Stomach (tissue), 9 donors: Measurements from ENCODE around the gene CYREN. TPM values are rescaled to one million over a fixed set of nuclear protein-coding genes. Genes with fewer than 3 reads are reported as not detected.
A peak's percentile ranks its signal among the peaks of the same experiment; 100 is the strongest.

Experiments used
- DNase-seq, 2 donors: peaks; one replicate each; pipeline versions ENCODE4 v3.0.0 to v3.0.0-alpha.2; 2013 to 2019
- H3K27ac ChIP-seq, 5 donors: fragments of 200-600 bp in 4 of 5; sonication (generic) in 4 of 5; one replicate each; pipeline ENCODE4 v1.5.1; 2013 to 2019; ENCODE audit warnings: mild to moderate bottlenecking in 1 of 5, moderate library complexity in 1 of 5
- H3K27me3 ChIP-seq, 3 donors: fragments of 200-600 bp; sonication (generic); one replicate each; pipeline ENCODE4 v1.5.1; 2017 to 2019; ENCODE audit warnings: mixed run types in 1 of 3
- H3K36me3 ChIP-seq, 4 donors: fragments of 200-600 bp; sonication (generic); 1 replicate in 3 of 4; 2 replicates in 1 of 4; pipeline ENCODE4 v1.5.1; 2016 to 2019
- H3K4me1 ChIP-seq, 4 donors: fragments of 200-600 bp; sonication (generic); one replicate each; pipeline ENCODE4 v1.5.1; 2016 to 2019
- H3K4me3 ChIP-seq, 4 donors: fragments of 200-600 bp; sonication (generic) in 3 of 4; one replicate each; pipeline ENCODE4 v1.5.1; 2016 to 2019; ENCODE audit warnings: mild to moderate bottlenecking in 1 of 4
- H3K9me3 ChIP-seq, 4 donors: fragments of 200-600 bp; sonication (generic); one replicate each; pipeline ENCODE4 v1.5.1; 2016 to 2019
- CTCF ChIP-seq, 7 experiments: fragments of 450-650 bp in 4 of 7; fragments of 200-600 bp in 3 of 7; sonication (generic) in 3 of 7; IDR thresholded peaks; one replicate each; pipeline ENCODE4 v1.5.1; 2016 to 2019; ENCODE audit warnings: antibody characterized with exemption in 7 of 7, control low read depth in 2 of 7, mild to moderate bottlenecking in 1 of 7
- EP300 ChIP-seq: sonication (generic); formaldehyde crosslinking; IDR thresholded peaks from one replicate; pipeline ENCODE4 v1.6.1; 2017; ENCODE audit warnings: antibody characterized with exemption
- POLR2A ChIP-seq, 4 donors: fragments of 450-650 bp; IDR thresholded peaks; one replicate each; pipeline ENCODE4 v1.6.1; 2016; ENCODE audit warnings: antibody characterized with exemption in 4 of 4, control low read depth in 2 of 4, mild to moderate bottlenecking in 1 of 4, moderate library complexity in 1 of 4
- POLR2AphosphoS5 ChIP-seq, 3 donors: sonication (generic); formaldehyde crosslinking; IDR thresholded peaks; one replicate each; pipeline ENCODE4 v1.6.1; 2016; ENCODE audit warnings: antibody characterized with exemption in 3 of 3
- WGBS, 5 donors: extraction: QIAGEN DNeasy Blood & Tissue Kit in 3 of 5; methylation state at CpG; one replicate each; pipeline versions ENCODE4 v1.1.5 to v1.1.7; 2013 to 2018; 5-methylcytosine and 5-hydroxymethylcytosine counted together
- intact Hi-C: fragments of 100-400 bp; cut with DNase I; formaldehyde crosslinking; loops from one replicate; pipeline ENCODE4 v1.15.1; 2023; ENCODE audit warnings: low total_unique reads
- polyA plus RNA-seq, 3 donors: library from polyadenylated mRNA; stranded (reverse); fragments of 200-250 nt; gene quantifications; one replicate each; pipeline ENCODE4 v1.2.3, GENCODE V29; 2013
- total RNA-seq, 5 donors: library from RNA; depleted of rRNA; stranded (reverse); fragments of >200 nt; gene quantifications; one replicate each; pipeline versions ENCODE4 v1.1.0 to v1.2.3, GENCODE V29; 2014 to 2016
- donor health status: healthy with polysubstance abuse.
- donor health status: Bipolar disorder and iron deficiency.
- donor health status: healthy.

The CYREN gene
- total and polyA plus RNA-seq, 8 donors: 11.1 to 33.0 (median 30.2) TPM

GRCh38 chr7:135190703-135191102, 20.2 kb upstream of the CYREN start:
- TF ChIP-seq EP300 (no peak), CTCF (IDR thresholded peaks at IDR 0.05) (no peak), POLR2AphosphoS5 (IDR thresholded peaks at IDR 0.05) (no peak), POLR2A (IDR thresholded peaks at IDR 0.05) (no peak)
- Histone ChIP-seq H3K9me3 (no peaks in the 10 kb centered on the region), H3K4me1 (peaks cover 5 to 18% (median 14%) of the 10 kb centered on the region in 4 donors), H3K36me3 (peaks cover 50 to 98% (median 94%) of the 10 kb centered on the region in 4 donors), H3K27ac (no peak overlapping the region), H3K27me3 (no peaks in the 10 kb centered on the region), H3K4me3 (no peak overlapping the region)
- intact Hi-C loops: no loop called here
- DNase-seq: no peak

- H3K27me3 ChIP-seq: no peaks in the 10 kb centered on the region
- peaks cover 58 to 98% (median 94%) of the 10 kb centered on the region in 4 donors for H3K36me3 ChIP-seq
- intact Hi-C loops: no loop called here
- H3K9me3 ChIP-seq: no peaks in the 10 kb centered on the region
- H3K4me3 ChIP-seq: no peak overlapping the region
- H3K27ac ChIP-seq: peak overlapping the region; percentile 14 to 75 (median 48)
- DNase-seq: peak in 1 of 2 donors; percentile 9
- H3K4me1 ChIP-seq: peaks cover 5 to 18% (median 14%) of the 10 kb centered on the region in 4 donors
- 75 to 87% (median 83%) methylated on average over 4 of the region's 4 CpGs for WGBS, 5 donors
- TF ChIP-seq EP300 (no peak), CTCF (IDR thresholded peaks at IDR 0.05) (no peak), POLR2A (IDR thresholded peaks at IDR 0.05) (no peak), POLR2AphosphoS5 (IDR thresholded peaks at IDR 0.05) (no peak)
These were observed 19.5 kb upstream of the CYREN start for GRCh38 chr7:135189961-135190360.

- Histone ChIP-seq H3K4me3 (no peak overlapping the region), H3K27me3 (no peaks in the 10 kb centered on the region), H3K4me1 (peaks cover 5 to 18% (median 14%) of the 10 kb centered on the region in 4 donors), H3K9me3 (no peaks in the 10 kb centered on the region), H3K36me3 (peaks cover 57 to 98% (median 94%) of the 10 kb centered on the region in 4 donors), H3K27ac (peak overlapping the region; percentile 41 to 63 (median 49))
- DNase-seq: peak in 1 of 2 donors; percentile 72
- TF ChIP-seq POLR2AphosphoS5 (IDR thresholded peaks at IDR 0.05): peak in 1 of 3 donors; percentile 52
- TF ChIP-seq EP300: no peak
- TF ChIP-seq CTCF (IDR thresholded peaks at IDR 0.05): no peak
- WGBS, 5 donors: 40 to 73% (median 45%) methylated on average over 6 of the region's 6 CpGs
- intact Hi-C loops: no loop called here
These were observed 18.7 kb upstream of the CYREN start for GRCh38 chr7:135189221-135189662.

GRCh38 chr7:135188298-135188984, 17.9 kb upstream of the CYREN start:
- no peak for TF ChIP-seq EP300
- TF ChIP-seq POLR2AphosphoS5 (IDR thresholded peaks at IDR 0.05): no peak
- TF ChIP-seq POLR2A (IDR thresholded peaks at IDR 0.05): no peak
- TF ChIP-seq CTCF (IDR thresholded peaks at IDR 0.05): no peak
- Histone ChIP-seq H3K9me3 (peaks cover 0 to 5% (median 0%) of the 10 kb centered on the region in 4 donors), H3K36me3 (peaks cover 59 to 98% (median 94%) of the 10 kb centered on the region in 4 donors), H3K27ac (peak overlapping the region in 4 of 5 donors; percentile 48 to 63 (median 52)), H3K4me1 (peaks cover 5 to 18% (median 14%) of the 10 kb centered on the region in 4 donors), H3K4me3 (no peak overlapping the region), H3K27me3 (no peaks in the 10 kb centered on the region)
- intact Hi-C loops: no loop called here
- 94 to 97% (median 95%) methylated on average over 12 of the region's 12 CpGs for WGBS, 5 donors
- peak in 1 of 2 donors; percentile 19 for DNase-seq
